CD4-positive, alpha-beta T cell (primary cell): Measurements from ENCODE around the gene TYROBP. TPM values are rescaled to one million over a fixed set of nuclear protein-coding genes. Genes with fewer than 3 reads are reported as not detected.
A peak's percentile ranks its signal among the peaks of the same experiment; 100 is the strongest.

ENCODE experiments used
- ATAC-seq: fragments of 200-7000 bp; cut with Tn5 transposase; one replicate; pipeline ENCODE4 v1.10.0; 2022; ENCODE audit warnings: mild to moderate bottlenecking; ENCODE audit not compliant: poor library complexity
- CTCF ChIA-PET: fragments of 350-600 bp; sonication (Branson Sonifier 250); formaldehyde crosslinking; loops from one replicate; lab custom pipeline; 2021; ENCODE audit warnings: antibody characterized with exemption, inconsistent platforms; lab: Charles Lee
- POLR2A ChIA-PET: fragments of 350-600 bp; sonication (Branson Sonifier 250); formaldehyde crosslinking; loops from one replicate; lab custom pipeline; 2021; ENCODE audit warnings: antibody characterized with exemption, inconsistent platforms; lab: Charles Lee
- DNase-seq, 14 experiments: peaks; one replicate each; pipeline ENCODE4 v3.0.0-alpha.2; 2013 to 2020; ENCODE audit warnings: mixed read lengths in 2 of 14
- H3K27ac ChIP-seq, 2 donors: one replicate each; pipeline versions ENCODE4 v1.5.1 to v1.7.0; 2013; ENCODE audit warnings: low read length in 2 of 2, low read depth in 1 of 2, mild to moderate bottlenecking in 1 of 2
- H3K27me3 ChIP-seq, 2 experiments: 1 replicate in 1 of 2; 2 replicates in 1 of 2; pipeline versions ENCODE4 v1.6.1 to v1.7.0; 2013; ENCODE audit warnings: low read length in 2 of 2, control low read depth in 1 of 2, mild to moderate bottlenecking in 1 of 2, moderate library complexity in 1 of 2; ENCODE audit not compliant: insufficient read depth in 2 of 2, control insufficient read depth in 1 of 2
- H3K36me3 ChIP-seq: one replicate; pipeline ENCODE4 v1.6.1; 2013; ENCODE audit warnings: low read length, control low read depth; ENCODE audit not compliant: insufficient read depth
- H3K4me1 ChIP-seq: one replicate; pipeline ENCODE4 v1.6.1; 2013; ENCODE audit warnings: low read length, control low read depth; ENCODE audit not compliant: insufficient read depth
- H3K4me3 ChIP-seq: one replicate; pipeline ENCODE4 v1.5.1; 2013; ENCODE audit warnings: mild to moderate bottlenecking, low read length, moderate library complexity
- H3K9me3 ChIP-seq, 2 experiments: 1 replicate in 1 of 2; 2 replicates in 1 of 2; pipeline versions ENCODE4 v1.6.1 to v1.7.0; 2013; ENCODE audit warnings: low read length in 2 of 2, mild to moderate bottlenecking in 2 of 2, control low read depth in 1 of 2, moderate library complexity in 1 of 2; ENCODE audit not compliant: control insufficient read depth in 1 of 2, insufficient read depth in 1 of 2
- H3K27ac Mint-ChIP-seq: one replicate; pipeline ENCODE4 v1.8.0; 2020; ENCODE audit warnings: mixed read lengths
- H3K27me3 Mint-ChIP-seq: one replicate; pipeline ENCODE4 v1.8.0; 2021; ENCODE audit warnings: mixed read lengths
- H3K36me3 Mint-ChIP-seq: one replicate; pipeline ENCODE4 v1.8.0; 2021; ENCODE audit warnings: low read depth, mixed read lengths
- H3K4me1 Mint-ChIP-seq: one replicate; pipeline ENCODE4 v1.8.0; 2021; ENCODE audit warnings: low read depth, mixed read lengths
- H3K4me3 Mint-ChIP-seq: one replicate; pipeline ENCODE4 v1.8.0; 2020; ENCODE audit warnings: mild to moderate bottlenecking, mixed read lengths
- H3K9me3 Mint-ChIP-seq: one replicate; pipeline ENCODE4 v1.8.0; 2020; ENCODE audit warnings: mixed read lengths
- CTCF ChIP-seq: fragments of 200-600 bp; IDR thresholded peaks from one replicate; pipeline ENCODE4 v1.8.0; 2022; ENCODE audit warnings: antibody characterized with exemption, mild to moderate bottlenecking
- intact Hi-C, 2 experiments: fragments of 100-400 bp; cut with DNase I in 1 of 2; cut with micrococcal nuclease in 1 of 2; formaldehyde crosslinking; loops; one replicate each; pipeline versions ENCODE4 v1.15.1 to v1.9.0; 2023 to 2025; cut with DNase I, micrococcal nuclease
- total RNA-seq, 174 experiments: library from RNA in 2 of 174; stranded (reverse) in 2 of 174; gene quantifications; one replicate each; pipeline ENCODE4 v1.2.3 and lab custom pipeline; 2021 to 2026

The TYROBP gene
- total RNA-seq, 2 experiments from 2014 or later: 6.0 to 7.6 TPM

GRCh38 chr19:35879068-35879467 lies 29.0 kb downstream of the TYROBP start:
- no peaks in the 10 kb centered on the region for H3K36me3 Mint-ChIP-seq
- Histone ChIP-seq H3K9me3 (peaks cover 0 to 6% of the 10 kb centered on the region in 2 experiments), H3K27me3 (peaks cover 15 to 18% of the 10 kb centered on the region in 2 experiments), H3K36me3 (no peaks in the 10 kb centered on the region), H3K4me3 (no peak overlapping the region), H3K4me1 (peaks cover 12% of the 10 kb centered on the region), H3K27ac (no peak overlapping the region)
- H3K9me3 Mint-ChIP-seq: no peaks in the 10 kb centered on the region
- ATAC-seq (no peak), DNase-seq (peak in 1 of 14 experiments; percentile 26)
- TF ChIP-seq CTCF: no peak
- H3K4me3 Mint-ChIP-seq: no peak overlapping the region
- H3K4me1 Mint-ChIP-seq: peaks cover 10% of the 10 kb centered on the region
- H3K27me3 Mint-ChIP-seq: peaks cover 46% of the 10 kb centered on the region
- POLR2A ChIA-PET: no interaction called here
- no peak overlapping the region for H3K27ac Mint-ChIP-seq
- intact Hi-C loops: no loop called here
- CTCF ChIA-PET: interaction anchor here (1.2 kb wide), 1 partner anchor 53 kb away, joined by 4 read pairs; no protein-coding TSS in a partner anchor

GRCh38 chr19:35874392-35874930 lies 33.6 kb downstream of the TYROBP start:
- Histone ChIP-seq H3K27me3 (peaks cover 26 to 39% of the 10 kb centered on the region in 2 experiments), H3K9me3 (peaks cover 0 to 19% of the 10 kb centered on the region in 2 experiments), H3K4me1 (peaks cover 12% of the 10 kb centered on the region), H3K36me3 (no peaks in the 10 kb centered on the region), H3K27ac (no peak overlapping the region), H3K4me3 (no peak overlapping the region)
- POLR2A ChIA-PET: no interaction called here
- DNase-seq (no peak), ATAC-seq (no peak)
- intact Hi-C loops: no loop called here
- peaks cover 9% of the 10 kb centered on the region for H3K4me1 Mint-ChIP-seq
- no peaks in the 10 kb centered on the region for H3K9me3 Mint-ChIP-seq
- CTCF ChIA-PET: no interaction called here
- no peak overlapping the region for H3K4me3 Mint-ChIP-seq
- TF ChIP-seq CTCF: no peak
- H3K27me3 Mint-ChIP-seq: peaks cover 75% of the 10 kb centered on the region
- no peaks in the 10 kb centered on the region for H3K36me3 Mint-ChIP-seq
- no peak overlapping the region for H3K27ac Mint-ChIP-seq

DNA sequence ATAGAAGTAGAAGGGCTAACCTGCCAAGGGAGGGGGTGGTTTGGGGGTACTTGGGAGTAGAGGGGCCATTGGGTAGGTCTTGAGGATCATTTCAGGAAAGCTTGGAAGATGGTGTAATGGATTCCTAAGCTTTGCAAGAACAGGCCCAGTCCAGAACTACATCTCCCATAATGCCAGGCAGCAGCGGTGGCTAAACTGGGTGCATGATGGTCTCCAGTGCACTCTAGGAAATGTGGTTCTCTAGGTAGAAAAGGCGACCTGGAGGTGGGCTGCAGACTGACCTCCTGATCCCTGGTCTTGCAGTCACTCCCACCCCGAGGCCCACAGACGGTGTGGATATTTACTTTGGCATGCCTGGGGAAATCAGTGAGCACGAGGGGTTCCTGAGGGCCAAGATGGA lies 35.9 kb downstream of the TYROBP start:
- Histone ChIP-seq H3K27me3 (peaks cover 28 to 42% of the 10 kb centered on the region in 2 experiments), H3K9me3 (peaks cover 0 to 24% of the 10 kb centered on the region in 2 experiments), H3K27ac (no peak overlapping the region), H3K4me3 (no peak overlapping the region), H3K36me3 (no peaks in the 10 kb centered on the region), H3K4me1 (peaks cover 24% of the 10 kb centered on the region)
- ChIA-PET POLR2A (no interaction called here), CTCF (no interaction called here)
- ATAC-seq (no peak), DNase-seq (no peak)
- intact Hi-C loops: no loop called here
- H3K36me3 Mint-ChIP-seq: no peaks in the 10 kb centered on the region
- no peak overlapping the region for H3K27ac Mint-ChIP-seq
- no peak for TF ChIP-seq CTCF
- H3K27me3 Mint-ChIP-seq: peaks cover 70% of the 10 kb centered on the region
- H3K4me1 Mint-ChIP-seq: peaks cover 15% of the 10 kb centered on the region
- no peaks in the 10 kb centered on the region for H3K9me3 Mint-ChIP-seq
- no peak overlapping the region for H3K4me3 Mint-ChIP-seq
